ENCODE results near the gene UBC.

GRCh38 chr12:124952801-124953200 is 38.4 kb upstream of the UBC start:
- TF ChIP-seq CTCF (IDR thresholded peaks at IDR 0.05): no peak
- no peak for TF ChIP-seq EZH2 (IDR thresholded peaks at IDR 0.05; ENCODE audit: borderline replicate concordance, insufficient read depth, low read depth, low read length, poor library complexity, severe bottlenecking)
